ENCODE measurements around the gene KLHL18.
"Not testable (repeated sequence)": the region's sequence is repeated elsewhere in the genome, so short reads cannot be mapped to it uniquely, and the experiment has no call there.

KLHL18 gene

DNA sequence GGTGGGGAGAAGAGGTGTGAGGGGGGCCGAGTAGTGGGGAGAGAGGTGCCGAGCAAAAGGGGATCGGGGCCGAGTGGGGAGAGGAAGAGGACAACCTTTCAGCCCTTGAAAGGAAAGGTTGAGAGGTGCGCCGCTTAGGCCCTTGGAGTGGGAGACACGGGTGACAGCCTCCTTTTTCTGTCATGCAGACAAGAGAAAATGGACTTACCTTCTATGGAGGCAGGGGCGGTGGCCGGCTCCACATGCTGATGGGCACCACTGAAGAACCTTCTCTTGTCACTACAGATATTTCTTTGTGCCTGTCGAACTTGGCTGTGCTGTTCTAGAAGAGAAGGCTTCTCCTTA is 421 bp downstream of the KLHL18 start:
- POLR2A ChIA-PET: interaction anchor here (0.9 to 1.0 kb wide), 3 partner anchors 11 to 118 kb away, joined by 3 read pairs; no protein-coding TSS in a partner anchor
- DNase-seq (ENCODE audit: extremely low spot score): no peak
- TF ChIP-seq FOXA1 (IDR thresholded peaks at IDR 0.05) (no peak), ZNF384 (IDR thresholded peaks at IDR 0.05) (no peak), BHLHE40 (IDR thresholded peaks at IDR 0.05; ENCODE audit: borderline replicate concordance) (no peak), FOXK2 (IDR thresholded peaks at IDR 0.05) (no peak), NFRKB (IDR thresholded peaks at IDR 0.05) (no peak), ELF4 (IDR thresholded peaks at IDR 0.05) (no peak), TARDBP (IDR thresholded peaks at IDR 0.05) (no peak), SUZ12 (IDR thresholded peaks at IDR 0.05) (no peak), CTBP1 (IDR thresholded peaks at IDR 0.05; ENCODE audit: borderline replicate concordance) (no peak), HDGF (IDR thresholded peaks at IDR 0.05; ENCODE audit: borderline replicate concordance) (no peak), ARNT (IDR thresholded peaks at IDR 0.05) (no peak), SP1 (IDR thresholded peaks at IDR 0.05) (no peak), FOXM1 (IDR thresholded peaks at IDR 0.05; ENCODE audit: borderline replicate concordance) (no peak)
- TF ChIP-seq, protein P1, sequence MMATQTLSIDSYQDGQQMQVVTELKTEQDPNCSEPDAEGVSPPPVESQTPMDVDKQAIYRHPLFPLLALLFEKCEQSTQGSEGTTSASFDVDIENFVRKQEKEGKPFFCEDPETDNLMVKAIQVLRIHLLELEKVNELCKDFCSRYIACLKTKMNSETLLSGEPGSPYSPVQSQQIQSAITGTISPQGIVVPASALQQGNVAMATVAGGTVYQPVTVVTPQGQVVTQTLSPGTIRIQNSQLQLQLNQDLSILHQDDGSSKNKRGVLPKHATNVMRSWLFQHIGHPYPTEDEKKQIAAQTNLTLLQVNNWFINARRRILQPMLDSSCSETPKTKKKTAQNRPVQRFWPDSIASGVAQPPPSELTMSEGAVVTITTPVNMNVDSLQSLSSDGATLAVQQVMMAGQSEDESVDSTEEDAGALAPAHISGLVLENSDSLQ (IDR thresholded peaks at IDR 0.05): no peak
- CTCF ChIA-PET: no interaction called here

DNA sequence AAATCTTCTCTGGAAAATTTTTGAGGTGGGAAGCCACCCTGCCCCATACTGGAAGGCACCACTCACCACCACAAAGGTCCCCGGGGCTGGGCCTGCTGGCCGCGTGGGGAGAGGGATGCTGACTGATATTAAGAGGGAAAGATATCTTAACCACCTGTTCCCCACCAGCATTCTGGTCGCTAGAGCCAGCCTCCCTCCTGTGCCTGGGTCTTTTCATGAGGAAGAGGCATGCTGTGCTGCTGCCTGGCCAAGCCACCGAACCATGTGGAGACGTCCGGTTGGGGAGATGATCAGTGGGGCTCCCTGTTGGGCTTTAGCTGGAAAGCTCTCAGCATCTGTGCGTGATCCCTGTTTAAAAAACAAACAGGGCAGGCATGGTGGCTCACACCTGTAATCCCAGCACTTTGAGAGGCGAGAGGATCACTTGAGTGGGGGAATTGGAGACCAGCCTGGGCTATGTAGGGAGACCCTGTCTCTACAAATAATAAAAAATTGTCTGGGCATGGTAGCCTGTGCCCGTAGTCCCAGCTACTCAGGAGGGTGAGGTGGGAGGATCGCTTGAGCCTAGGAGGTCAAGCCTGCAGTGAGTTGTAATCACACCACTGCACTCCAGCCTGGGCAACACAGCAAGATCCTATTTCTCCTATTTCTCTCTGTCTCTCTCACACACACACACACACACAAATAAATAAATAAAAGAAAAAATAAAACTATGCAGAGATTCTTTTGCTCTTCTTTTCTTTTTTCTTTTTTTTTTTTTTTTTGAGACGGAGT is 1.0 kb downstream of the KLHL18 start:
- no peak for DNase-seq (ENCODE audit: extremely low spot score)
- CTCF ChIA-PET: no interaction called here
- TF ChIP-seq BHLHE40 (IDR thresholded peaks at IDR 0.05; ENCODE audit: borderline replicate concordance): no peak
- TF ChIP-seq FOXK2 (IDR thresholded peaks at IDR 0.05): no peak
- no peak for TF ChIP-seq SP1 (IDR thresholded peaks at IDR 0.05)
- TF ChIP-seq LEF1 (IDR thresholded peaks at IDR 0.05; ENCODE audit: borderline replicate concordance): no peak
- no peak for TF ChIP-seq ELF4 (IDR thresholded peaks at IDR 0.05)
- TF ChIP-seq SUZ12 (IDR thresholded peaks at IDR 0.05): no peak
- TF ChIP-seq FOXM1 (IDR thresholded peaks at IDR 0.05; ENCODE audit: borderline replicate concordance): no peak
- TF ChIP-seq TARDBP (IDR thresholded peaks at IDR 0.05): no peak
- TF ChIP-seq, protein P1 (IDR thresholded peaks at IDR 0.05): no peak
- TF ChIP-seq L3MBTL2 (conservative IDR thresholded peaks at IDR 0.05): no peak
- no peak for TF ChIP-seq ZNF384 (IDR thresholded peaks at IDR 0.05)
- no peak for TF ChIP-seq HDGF (IDR thresholded peaks at IDR 0.05; ENCODE audit: borderline replicate concordance)
- POLR2A ChIA-PET: interaction anchor here (0.9 to 1.0 kb wide), 2 partner anchors 10 to 119 kb away, joined by 3 read pairs; no protein-coding TSS in a partner anchor

DNA sequence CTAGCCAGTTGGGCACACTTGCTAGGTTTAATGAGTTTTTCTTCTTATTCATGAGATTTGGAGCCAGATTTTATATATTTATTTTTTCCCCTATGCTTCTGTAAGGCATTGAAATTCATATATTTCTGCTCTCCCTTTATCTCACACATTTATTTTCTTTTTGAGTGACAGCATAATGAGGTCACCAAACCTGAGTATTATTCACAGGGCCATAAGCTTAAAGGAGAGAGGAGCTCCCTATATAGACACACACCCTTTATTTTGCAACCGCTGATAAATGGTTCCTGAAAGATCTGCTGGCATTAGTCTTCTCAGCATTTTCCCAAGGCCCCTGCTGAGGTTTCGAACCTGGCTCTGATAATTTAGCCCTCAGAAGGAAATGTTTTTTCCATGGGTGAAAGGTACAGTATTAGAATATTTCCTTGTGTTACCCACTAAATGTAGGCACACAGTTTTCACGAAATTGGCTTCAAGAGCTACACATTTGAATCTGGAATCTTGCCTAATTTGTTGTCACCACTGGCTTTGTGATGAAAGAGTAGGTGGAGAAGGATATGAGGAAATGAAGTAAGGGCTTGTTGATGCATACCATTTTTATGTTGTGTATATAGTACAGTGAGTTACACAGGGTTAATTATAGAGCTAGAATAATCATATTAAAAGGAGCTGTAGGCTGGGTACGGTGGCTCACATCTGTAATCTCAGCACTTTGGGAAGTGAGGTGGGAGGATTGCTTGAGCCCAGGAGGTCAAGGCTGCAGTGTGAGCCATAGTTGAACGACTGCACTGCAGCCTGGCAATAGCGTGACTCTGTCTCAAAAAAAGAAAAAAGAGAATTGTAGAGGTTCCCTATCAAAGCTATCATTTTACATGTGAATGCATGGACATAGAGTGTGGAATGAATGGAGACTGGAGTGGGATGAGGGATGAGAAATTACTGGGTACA is 6.5 kb downstream of the KLHL18 start:
- no peak for TF ChIP-seq CTBP1 (IDR thresholded peaks at IDR 0.05; ENCODE audit: borderline replicate concordance)
- TF ChIP-seq BHLHE40 (IDR thresholded peaks at IDR 0.05; ENCODE audit: borderline replicate concordance): no peak
- TF ChIP-seq, protein P1 (IDR thresholded peaks at IDR 0.05): peak; percentile 67
- ChIA-PET CTCF (interaction anchor here (0.6 kb wide), 1 partner anchor 11 kb away, joined by 4 read pairs; no protein-coding TSS in a partner anchor), POLR2A (no interaction called here)
- DNase-seq (ENCODE audit: extremely low spot score): no peak

DNA sequence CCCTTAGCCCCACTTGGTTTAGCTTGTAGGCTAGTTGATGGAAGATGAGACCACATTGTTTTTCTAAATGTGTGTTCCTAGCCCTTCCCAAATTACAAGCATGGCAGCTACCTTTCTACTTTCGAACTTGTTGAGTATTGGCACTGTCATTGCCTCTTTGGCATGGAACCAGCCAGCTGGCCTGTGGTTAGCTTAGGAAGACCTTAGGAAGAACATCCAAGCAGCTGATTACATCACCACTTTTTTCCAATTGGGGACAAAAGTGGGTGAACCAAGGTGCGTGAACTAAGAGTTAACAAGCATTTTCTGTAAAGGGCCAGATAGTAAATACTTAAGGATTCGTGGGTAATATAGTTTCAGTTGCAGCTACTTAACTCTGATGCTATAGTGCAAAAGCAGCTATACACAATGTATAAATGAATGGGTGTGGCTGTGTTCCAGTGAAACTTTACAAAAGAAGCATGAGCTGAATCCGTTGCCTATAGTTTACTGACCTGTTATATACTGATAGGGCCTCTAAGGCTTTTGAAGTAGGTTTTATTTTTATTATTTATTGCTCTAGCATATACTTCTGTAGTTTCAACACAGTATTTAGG is 8.5 kb downstream of the KLHL18 start:
- ChIA-PET CTCF (no interaction called here), POLR2A (interaction anchor here (1.0 kb wide), 1 partner anchor 282 kb away, joined by 3 read pairs; no protein-coding TSS in a partner anchor)
- no peak for TF ChIP-seq ELF4 (IDR thresholded peaks at IDR 0.05)
- TF ChIP-seq NFRKB (IDR thresholded peaks at IDR 0.05): no peak
- TF ChIP-seq TARDBP (IDR thresholded peaks at IDR 0.05): no peak
- no peak for TF ChIP-seq ARNT (IDR thresholded peaks at IDR 0.05)
- TF ChIP-seq FOXM1 (IDR thresholded peaks at IDR 0.05; ENCODE audit: borderline replicate concordance): no peak
- TF ChIP-seq, protein P1 (IDR thresholded peaks at IDR 0.05): no peak
- no peak for TF ChIP-seq BHLHE40 (IDR thresholded peaks at IDR 0.05; ENCODE audit: borderline replicate concordance)
- TF ChIP-seq ZNF384 (IDR thresholded peaks at IDR 0.05): no peak
- TF ChIP-seq FOXA1 (IDR thresholded peaks at IDR 0.05): no peak
- no peak for TF ChIP-seq L3MBTL2 (conservative IDR thresholded peaks at IDR 0.05)
- no peak for TF ChIP-seq LEF1 (IDR thresholded peaks at IDR 0.05; ENCODE audit: borderline replicate concordance)
- no peak for TF ChIP-seq SUZ12 (IDR thresholded peaks at IDR 0.05)
- TF ChIP-seq SP1 (IDR thresholded peaks at IDR 0.05): no peak
- TF ChIP-seq CTBP1 (IDR thresholded peaks at IDR 0.05; ENCODE audit: borderline replicate concordance): no peak
- no peak for TF ChIP-seq FOXK2 (IDR thresholded peaks at IDR 0.05)
- TF ChIP-seq HDGF (IDR thresholded peaks at IDR 0.05; ENCODE audit: borderline replicate concordance): no peak
- DNase-seq (ENCODE audit: extremely low spot score): no peak

DNA sequence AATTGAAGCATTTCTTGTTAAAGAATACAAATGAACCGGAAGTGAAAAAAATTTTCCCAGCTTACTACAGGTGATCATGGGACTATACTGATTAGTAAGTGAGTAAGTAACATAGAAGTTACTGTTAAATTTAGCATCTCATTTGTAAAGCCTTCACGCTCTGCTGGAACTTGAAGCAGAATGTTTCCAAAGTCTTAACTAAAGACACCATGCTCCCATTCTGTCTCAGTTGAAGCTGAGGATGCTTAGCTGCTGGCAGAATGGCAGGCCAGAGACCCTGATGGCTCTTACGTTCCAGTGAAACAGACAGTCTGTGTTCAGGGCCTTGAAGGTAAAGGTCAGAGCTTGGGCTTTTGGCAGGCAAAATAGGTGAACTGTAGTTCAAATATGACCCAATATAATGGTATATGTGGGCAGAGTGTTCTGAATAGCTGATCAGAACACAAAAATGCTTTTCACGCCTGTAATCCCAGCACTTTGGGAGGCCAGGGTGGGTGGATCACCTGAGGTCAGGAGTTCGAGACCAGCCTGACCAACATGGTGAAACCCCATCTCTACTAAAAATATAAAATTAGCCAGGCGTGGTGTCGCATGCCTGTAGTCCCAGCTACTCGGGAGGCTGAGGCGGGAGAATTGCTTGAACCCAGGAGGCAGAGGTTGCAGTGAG is 9.1 kb downstream of the KLHL18 start:
- DNase-seq (ENCODE audit: extremely low spot score); CTCF ChIA-PET: not testable (repeated sequence)
- POLR2A ChIA-PET: interaction anchor here (1.0 kb wide), 1 partner anchor 283 kb away, joined by 3 read pairs; no protein-coding TSS in a partner anchor
